Endothelial cell (in vitro differentiated cells): ENCODE data around the gene OR2Z1. TPM values are rescaled to one million over a fixed set of nuclear protein-coding genes. Genes with fewer than 3 reads are reported as not detected.

Experiments used
- DNase-seq: peaks from one replicate; pipeline ENCODE4 v3.0.0; 2021; ENCODE audit warnings: low spot score
- H3K27ac Mint-ChIP-seq: one replicate; pipeline ENCODE4 v1.8.0; 2021; ENCODE audit warnings: mixed read lengths, inconsistent platforms; ENCODE audit not compliant: unreplicated experiment
- H3K27me3 Mint-ChIP-seq: one replicate; pipeline ENCODE4 v1.8.0; 2021; ENCODE audit warnings: mild to moderate bottlenecking, moderate library complexity, mixed read lengths, inconsistent platforms; ENCODE audit not compliant: unreplicated experiment
- H3K36me3 Mint-ChIP-seq: one replicate; pipeline ENCODE4 v1.8.0; 2021; ENCODE audit warnings: mild to moderate bottlenecking, low read depth, mixed read lengths, inconsistent platforms; ENCODE audit not compliant: unreplicated experiment
- H3K4me1 Mint-ChIP-seq: one replicate; pipeline ENCODE4 v1.8.0; 2021; ENCODE audit warnings: mild to moderate bottlenecking, mixed read lengths, inconsistent platforms; ENCODE audit not compliant: unreplicated experiment
- H3K4me3 Mint-ChIP-seq: one replicate; pipeline ENCODE4 v1.8.0; 2021; ENCODE audit warnings: mild to moderate bottlenecking, mixed read lengths, inconsistent platforms; ENCODE audit not compliant: unreplicated experiment
- H3K9me3 Mint-ChIP-seq: one replicate; pipeline ENCODE4 v1.8.0; 2021; ENCODE audit warnings: mixed read lengths, inconsistent platforms; ENCODE audit not compliant: unreplicated experiment
- total RNA-seq: library from RNA; stranded (reverse); fragmentation: NEBNext Ultra II Directional; extraction: Animal tissue kit (Norgen Biotek cat#: 25700); gene quantifications from one replicate; pipeline ENCODE4 v1.2.1, GENCODE V29; 2021; ENCODE audit not compliant: unreplicated experiment
- TF ChIP-seq, protein P1 (sequence below): fragments of 200-600 bp; sonication (generic); IDR thresholded peaks from one replicate; pipeline ENCODE4 v1.5.0; 2021; ENCODE audit warnings: antibody characterized with exemption; ENCODE audit not compliant: unreplicated experiment

OR2Z1 gene
- total RNA-seq, 1 donor from 2014 or later, result not detected

- Mint-ChIP-seq H3K27ac (no peak overlapping the region), H3K36me3 (peaks cover 22% of the 10 kb centered on the region), H3K4me3 (no peak overlapping the region), H3K27me3 (peaks cover 5% of the 10 kb centered on the region), H3K9me3 (peaks cover 41% of the 10 kb centered on the region), H3K4me1 (no peaks in the 10 kb centered on the region)
- no peak for DNase-seq
- TF ChIP-seq, protein P1, sequence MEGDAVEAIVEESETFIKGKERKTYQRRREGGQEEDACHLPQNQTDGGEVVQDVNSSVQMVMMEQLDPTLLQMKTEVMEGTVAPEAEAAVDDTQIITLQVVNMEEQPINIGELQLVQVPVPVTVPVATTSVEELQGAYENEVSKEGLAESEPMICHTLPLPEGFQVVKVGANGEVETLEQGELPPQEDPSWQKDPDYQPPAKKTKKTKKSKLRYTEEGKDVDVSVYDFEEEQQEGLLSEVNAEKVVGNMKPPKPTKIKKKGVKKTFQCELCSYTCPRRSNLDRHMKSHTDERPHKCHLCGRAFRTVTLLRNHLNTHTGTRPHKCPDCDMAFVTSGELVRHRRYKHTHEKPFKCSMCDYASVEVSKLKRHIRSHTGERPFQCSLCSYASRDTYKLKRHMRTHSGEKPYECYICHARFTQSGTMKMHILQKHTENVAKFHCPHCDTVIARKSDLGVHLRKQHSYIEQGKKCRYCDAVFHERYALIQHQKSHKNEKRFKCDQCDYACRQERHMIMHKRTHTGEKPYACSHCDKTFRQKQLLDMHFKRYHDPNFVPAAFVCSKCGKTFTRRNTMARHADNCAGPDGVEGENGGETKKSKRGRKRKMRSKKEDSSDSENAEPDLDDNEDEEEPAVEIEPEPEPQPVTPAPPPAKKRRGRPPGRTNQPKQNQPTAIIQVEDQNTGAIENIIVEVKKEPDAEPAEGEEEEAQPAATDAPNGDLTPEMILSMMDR, result no peak
These were observed 32.5 kb upstream of the OR2Z1 start for GRCh38 chr19:8688930-8689329.

GRCh38 chr19:8690753-8691539 is 30.5 kb upstream of the OR2Z1 start:
- Mint-ChIP-seq H3K27ac (no peak overlapping the region), H3K4me1 (no peaks in the 10 kb centered on the region), H3K36me3 (peaks cover 23% of the 10 kb centered on the region), H3K9me3 (peaks cover 52% of the 10 kb centered on the region), H3K4me3 (no peak overlapping the region), H3K27me3 (peaks cover 12% of the 10 kb centered on the region)
- TF ChIP-seq, protein P1, result no peak
- no peak for DNase-seq

GRCh38 chr19:8695501-8695900 is 25.9 kb upstream of the OR2Z1 start:
- Mint-ChIP-seq H3K9me3 (peaks cover 56% of the 10 kb centered on the region), H3K36me3 (peaks cover 38% of the 10 kb centered on the region), H3K4me1 (no peaks in the 10 kb centered on the region), H3K4me3 (no peak overlapping the region), H3K27ac (no peak overlapping the region), H3K27me3 (peaks cover 28% of the 10 kb centered on the region)
- TF ChIP-seq, protein P1, result no peak
- DNase-seq, result no peak

DNA sequence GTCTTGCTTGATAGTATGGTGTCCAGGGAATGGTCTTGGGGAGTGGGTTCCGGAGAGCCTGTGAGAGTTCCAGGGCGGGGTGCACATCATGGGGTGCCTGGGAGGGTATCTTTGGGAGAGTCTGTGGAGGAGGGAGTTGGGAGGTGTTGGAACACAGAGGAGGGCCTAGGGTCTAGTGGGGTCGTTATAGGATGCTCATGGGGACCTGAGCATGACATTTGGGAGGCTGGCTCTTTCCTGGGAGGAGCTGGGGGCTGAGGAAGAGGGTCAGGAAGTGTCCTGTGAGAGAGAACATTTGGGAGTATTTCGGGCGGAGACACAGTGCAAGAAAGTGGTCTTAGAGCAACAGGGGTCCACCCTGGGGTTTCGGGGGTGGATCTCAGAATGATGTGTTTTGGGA is 25.5 kb upstream of the OR2Z1 start:
- TF ChIP-seq, protein P1, result no peak
- H3K27ac Mint-ChIP-seq, result peak overlapping the region; percentile 19
- H3K4me3 Mint-ChIP-seq, result no peak overlapping the region
- H3K4me1 Mint-ChIP-seq, result no peaks in the 10 kb centered on the region
- DNase-seq, result no peak
- peaks cover 28% of the 10 kb centered on the region for H3K27me3 Mint-ChIP-seq
- H3K36me3 Mint-ChIP-seq, result peaks cover 38% of the 10 kb centered on the region
- H3K9me3 Mint-ChIP-seq, result peaks cover 56% of the 10 kb centered on the region

DNA sequence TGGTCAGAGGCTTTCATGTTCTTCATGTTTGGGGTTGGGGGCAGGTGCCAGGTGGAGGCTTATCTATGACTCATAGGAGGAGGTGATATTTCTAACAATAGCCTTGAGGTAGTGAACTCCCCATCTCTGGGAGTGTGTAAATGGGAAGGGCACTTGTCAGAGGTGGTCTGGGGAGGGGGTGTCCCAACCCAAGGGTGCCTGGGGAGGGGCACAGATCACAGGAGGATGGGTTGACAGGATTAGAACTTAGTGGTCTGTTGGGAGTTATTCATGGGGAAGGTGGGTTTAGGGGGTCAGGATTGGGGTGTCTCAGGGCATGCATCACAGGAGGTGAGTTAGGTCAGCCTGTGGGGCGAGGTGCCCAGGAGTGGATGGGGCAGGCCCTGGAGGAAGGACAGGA is 24.4 kb upstream of the OR2Z1 start:
- Mint-ChIP-seq H3K4me3 (peak overlapping the region; percentile 56), H3K27ac (peak overlapping the region; percentile 61), H3K4me1 (no peaks in the 10 kb centered on the region), H3K9me3 (peaks cover 53% of the 10 kb centered on the region), H3K27me3 (peaks cover 28% of the 10 kb centered on the region), H3K36me3 (peaks cover 35% of the 10 kb centered on the region)
- DNase-seq, result no peak
- TF ChIP-seq, protein P1, result no peak
